ENCODE data around the gene TMEM163.

DNA sequence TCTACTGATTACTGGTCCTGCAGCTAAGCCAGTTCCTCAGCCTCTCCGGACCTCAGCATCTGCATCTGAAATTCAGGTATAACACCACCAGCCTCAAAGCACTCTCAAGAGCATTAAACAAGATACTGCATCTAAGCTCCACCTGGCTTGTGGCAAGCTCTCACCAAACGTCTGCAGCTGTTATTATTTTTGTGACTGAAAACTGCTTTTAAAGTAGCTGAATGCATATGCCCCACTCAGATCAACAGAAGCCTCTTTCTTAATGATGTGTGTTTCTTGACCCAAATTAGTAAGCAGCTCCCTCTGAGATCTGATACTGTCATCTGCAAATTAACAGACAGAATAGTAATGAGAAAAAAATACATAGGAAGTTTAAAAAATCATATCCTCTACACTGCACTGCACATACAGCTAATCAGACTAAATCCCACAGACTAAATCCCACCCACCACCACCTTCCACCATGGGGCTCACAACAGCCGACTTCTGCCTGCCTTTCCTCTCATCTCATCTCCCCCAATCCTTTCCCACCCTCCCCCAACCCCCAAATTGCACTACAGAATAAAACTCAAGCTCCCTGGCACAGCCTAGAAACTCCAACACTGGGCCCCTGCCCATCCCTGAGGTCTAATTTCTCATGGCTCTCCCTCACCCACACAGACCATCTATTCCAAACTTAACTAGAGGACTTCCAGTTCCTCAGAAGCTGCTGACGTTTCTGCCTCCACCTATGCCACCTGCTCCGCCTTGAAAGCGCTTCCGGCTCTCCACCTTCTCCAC, 52.9 kb downstream of the TMEM163 start:
- TF ChIP-seq, protein P1, sequence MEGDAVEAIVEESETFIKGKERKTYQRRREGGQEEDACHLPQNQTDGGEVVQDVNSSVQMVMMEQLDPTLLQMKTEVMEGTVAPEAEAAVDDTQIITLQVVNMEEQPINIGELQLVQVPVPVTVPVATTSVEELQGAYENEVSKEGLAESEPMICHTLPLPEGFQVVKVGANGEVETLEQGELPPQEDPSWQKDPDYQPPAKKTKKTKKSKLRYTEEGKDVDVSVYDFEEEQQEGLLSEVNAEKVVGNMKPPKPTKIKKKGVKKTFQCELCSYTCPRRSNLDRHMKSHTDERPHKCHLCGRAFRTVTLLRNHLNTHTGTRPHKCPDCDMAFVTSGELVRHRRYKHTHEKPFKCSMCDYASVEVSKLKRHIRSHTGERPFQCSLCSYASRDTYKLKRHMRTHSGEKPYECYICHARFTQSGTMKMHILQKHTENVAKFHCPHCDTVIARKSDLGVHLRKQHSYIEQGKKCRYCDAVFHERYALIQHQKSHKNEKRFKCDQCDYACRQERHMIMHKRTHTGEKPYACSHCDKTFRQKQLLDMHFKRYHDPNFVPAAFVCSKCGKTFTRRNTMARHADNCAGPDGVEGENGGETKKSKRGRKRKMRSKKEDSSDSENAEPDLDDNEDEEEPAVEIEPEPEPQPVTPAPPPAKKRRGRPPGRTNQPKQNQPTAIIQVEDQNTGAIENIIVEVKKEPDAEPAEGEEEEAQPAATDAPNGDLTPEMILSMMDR (IDR thresholded peaks at IDR 0.05) = no peak
- TF ChIP-seq POLR2A (IDR thresholded peaks at IDR 0.05; ENCODE audit: low read depth) = no peak

All from esophagus muscularis mucosa (tissue), 3 donors.